RPMI7951 (cell line): ENCODE results near the gene SULF2. TPM values are rescaled to one million over a fixed set of nuclear protein-coding genes. Genes with fewer than 3 reads are reported as not detected.

Experiments
- DNase-seq: peaks from one replicate; pipeline ENCODE4 v3.0.0-alpha.2; 2012; ENCODE audit warnings: low read depth
- total RNA-seq: library from RNA; depleted of rRNA; stranded (reverse); fragments of >200 nt; shearing (Covaris generic); gene quantifications from 2 replicates; pipeline ENCODE4 v1.2.3, GENCODE V29; 2014

SULF2 gene
- total RNA-seq, 1 experiment from 2014 or later = 74.4 TPM

DNA sequence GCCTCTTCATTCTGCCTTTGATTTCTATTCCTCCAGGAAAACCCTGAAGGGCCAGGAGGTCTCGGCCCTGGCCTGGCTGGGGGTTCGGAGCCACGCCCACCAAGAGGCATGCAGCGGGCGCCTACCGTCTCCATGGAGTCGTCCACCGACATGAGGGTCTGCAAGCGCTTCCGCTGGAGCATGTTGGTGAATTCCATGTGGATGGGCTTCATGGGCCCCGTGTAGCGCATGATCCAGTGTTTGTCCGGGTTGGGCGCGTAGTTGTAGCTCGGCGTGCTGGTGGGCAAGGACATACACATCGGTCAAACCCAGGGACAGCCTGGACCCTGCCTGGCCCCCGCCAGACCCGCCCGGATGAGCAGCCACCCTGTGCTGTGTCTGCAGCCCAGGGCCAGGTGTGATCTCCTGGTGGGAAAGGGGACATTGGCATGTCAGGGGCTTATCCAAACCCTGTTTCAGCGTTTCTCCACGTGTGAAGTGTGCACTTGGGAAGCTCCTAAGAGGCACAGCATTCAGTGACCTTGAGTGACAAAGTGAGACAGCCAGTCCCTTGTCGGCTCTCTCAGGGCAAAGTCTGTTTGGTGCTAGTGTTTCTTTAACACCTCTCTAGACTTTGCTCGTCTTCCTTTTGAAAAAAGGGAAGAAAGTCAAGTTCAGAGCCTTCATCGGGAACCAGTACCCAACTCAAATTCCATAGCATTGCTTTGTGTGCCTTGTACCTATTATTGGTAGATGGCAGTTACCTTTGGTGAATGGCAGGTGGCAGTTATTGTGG, 100.8 kb downstream of the SULF2 start:
- DNase-seq = no peak

DNA sequence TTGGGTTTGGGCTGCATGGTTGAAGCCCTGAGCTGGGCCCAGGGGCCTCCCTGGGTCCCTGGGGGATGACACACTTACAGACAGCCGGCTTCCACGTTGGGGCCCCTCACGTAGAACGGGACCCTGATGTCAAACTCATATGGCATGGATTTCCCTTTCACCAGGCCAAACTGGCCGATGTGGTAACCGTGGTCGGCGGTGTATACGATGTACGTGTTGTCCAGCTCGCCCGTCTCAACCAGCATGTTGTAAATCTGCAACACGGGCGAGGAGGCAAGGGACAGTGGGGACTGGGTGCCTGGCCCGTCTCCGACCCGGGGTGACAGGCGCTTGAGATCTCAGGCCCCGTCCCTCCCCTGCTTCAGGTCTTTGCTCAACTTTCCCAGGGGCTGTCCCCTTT, 102.4 kb downstream of the SULF2 start:
- DNase-seq = no peak

- peak; percentile 61 for DNase-seq
Observed at GRCh38 chr20:47682028-47682783, 103.1 kb downstream of the SULF2 start.

GRCh38 chr20:47680804-47681529, 104.3 kb downstream of the SULF2 start:
- peak; percentile 85 for DNase-seq

DNA sequence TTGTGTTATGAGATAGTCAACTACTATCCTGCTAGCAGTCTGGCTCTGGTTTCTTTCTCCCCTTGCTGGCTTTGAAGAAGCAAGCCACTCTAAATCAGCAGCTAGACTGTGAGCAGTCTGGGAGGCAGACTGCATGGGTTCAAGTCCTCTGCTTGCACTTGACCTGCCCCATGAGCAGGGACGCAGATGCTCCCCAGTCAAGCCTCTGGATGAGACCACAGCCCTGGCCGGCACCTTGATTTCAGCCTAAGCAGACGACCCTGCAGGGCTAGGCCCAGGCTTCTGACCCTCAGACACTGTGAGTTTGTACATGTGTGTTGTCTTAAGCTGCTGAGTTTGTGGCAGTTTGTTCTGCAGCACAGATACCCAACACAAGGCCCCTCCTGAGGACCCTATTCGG, 105.8 kb downstream of the SULF2 start:
- no peak for DNase-seq

DNA sequence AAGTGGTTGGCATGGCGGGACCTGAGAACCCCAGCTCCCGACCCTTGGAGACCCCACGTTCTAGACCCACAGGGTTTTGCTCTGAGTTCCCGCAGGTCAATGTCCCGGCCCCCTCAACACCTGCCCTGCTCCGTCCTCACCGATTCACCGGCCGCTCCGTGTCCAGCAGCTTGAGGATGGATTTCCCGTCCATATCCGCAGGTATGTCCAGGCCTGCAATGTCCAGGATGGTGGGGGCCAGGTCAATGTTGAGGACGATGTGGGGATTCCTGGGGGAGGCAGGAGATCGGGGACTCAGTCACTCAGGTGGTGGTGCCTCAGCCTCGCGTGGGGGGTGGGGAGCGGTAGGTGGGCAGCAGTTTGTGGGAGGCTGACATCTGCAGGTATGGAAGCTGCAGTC, 106.7 kb downstream of the SULF2 start:
- no peak for DNase-seq

- peak; percentile 36 for DNase-seq
Observed at GRCh38 chr20:47677635-47678453, 107.4 kb downstream of the SULF2 start.

DNA sequence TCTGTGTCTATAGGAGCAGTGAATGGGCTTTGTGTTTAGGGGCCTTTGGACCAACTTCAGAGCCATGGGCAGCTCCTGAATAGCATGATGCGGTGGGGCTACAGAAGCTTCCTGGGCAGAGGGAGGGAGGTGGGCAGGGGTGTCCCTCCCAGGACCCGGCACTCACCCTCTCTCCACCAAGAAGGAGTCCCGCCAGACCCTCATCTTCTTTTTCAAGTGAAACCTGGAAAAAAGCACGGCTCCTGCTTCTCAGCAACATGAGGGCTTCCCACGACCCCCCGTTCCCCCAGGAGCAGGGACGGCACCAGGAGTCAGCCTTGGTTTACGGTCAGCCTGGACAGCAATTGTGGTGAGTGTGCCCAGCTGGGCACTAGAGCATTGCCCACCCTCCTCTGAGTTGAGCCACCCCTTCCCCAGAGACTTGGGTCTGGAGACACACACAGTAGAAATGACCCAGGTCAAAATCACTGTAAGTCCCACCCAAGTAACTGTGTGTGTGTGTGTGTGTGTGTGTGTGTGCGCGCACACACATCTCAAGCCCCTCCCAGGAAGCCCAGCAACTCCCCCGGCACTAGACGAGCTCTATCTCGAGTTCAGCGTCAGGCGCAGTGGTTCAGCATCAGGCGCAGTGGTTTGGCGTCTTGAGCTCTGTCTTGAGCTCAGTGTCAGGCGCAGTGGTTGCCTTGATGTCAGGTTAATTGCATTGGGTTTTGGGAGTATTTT, 108.2 kb downstream of the SULF2 start:
- DNase-seq = no peak

DNA sequence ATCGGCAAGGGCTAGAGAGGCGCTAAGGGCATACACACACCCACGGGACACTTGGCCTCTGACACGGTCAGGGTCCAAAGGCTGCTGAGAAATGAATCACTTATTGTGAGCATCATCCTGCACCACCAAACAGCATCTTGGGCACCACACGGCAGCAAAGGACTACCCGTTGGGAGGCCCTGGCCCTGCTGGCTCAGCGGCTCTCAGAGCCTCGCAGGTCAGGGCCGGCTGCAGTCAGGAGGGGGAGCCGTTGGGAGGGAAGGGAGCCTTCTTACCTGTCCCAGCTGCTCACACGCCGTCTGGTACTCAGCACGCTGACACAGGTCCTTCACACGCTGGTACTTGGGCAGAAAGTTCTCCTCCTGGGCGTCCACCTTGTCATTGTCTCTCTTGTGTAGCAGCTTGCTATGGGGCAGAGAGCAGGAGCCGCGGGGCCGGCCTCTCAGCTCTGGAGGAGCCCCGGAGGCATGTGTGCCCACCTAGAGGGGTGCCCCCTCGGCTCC, 109.0 kb downstream of the SULF2 start:
- no peak for DNase-seq

DNA sequence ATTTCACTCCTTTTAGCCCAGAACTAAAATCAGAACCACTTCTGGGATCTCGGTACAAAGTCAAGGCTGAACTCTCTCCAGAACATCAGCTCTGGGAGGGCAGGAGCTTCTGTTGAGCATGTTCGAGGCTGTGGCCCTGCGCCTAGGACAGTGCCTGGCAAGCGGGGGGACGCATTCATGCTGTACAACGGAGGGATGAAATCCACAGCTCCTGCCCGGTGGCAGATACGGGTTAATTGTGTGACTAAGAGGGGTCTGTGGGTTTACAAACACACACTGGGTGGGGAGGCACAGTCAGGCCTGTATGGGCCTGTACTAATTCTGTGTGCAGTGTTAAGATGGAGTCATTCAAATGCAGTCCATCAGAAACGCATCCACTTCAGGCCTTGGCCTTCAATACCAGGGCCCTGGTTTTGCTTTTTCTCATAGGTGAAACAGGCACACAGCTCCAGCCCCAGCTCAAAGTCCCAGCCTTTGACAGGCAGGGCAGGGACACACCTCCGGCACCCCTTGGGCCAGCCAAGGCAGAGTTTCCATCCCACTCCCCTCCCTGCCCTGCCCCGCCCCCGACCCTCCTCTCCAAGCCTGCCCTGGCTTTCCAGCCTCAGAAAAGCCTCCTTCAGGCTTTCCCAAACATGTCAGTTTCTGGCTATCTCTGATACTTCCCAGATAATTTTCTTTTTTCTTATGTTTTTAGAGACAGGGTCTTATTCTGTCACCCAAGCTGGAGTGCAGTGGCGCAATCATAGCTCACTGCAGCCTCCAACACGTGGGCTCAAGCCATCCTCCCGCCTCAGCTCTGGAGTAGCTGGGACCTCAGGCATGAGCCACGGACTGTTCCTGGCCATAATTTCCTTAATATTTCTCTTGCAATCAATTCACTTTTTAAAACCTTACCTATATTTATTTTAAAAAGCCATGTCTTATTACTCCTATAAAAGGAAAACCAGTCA, 109.8 kb downstream of the SULF2 start:
- no peak for DNase-seq

DNA sequence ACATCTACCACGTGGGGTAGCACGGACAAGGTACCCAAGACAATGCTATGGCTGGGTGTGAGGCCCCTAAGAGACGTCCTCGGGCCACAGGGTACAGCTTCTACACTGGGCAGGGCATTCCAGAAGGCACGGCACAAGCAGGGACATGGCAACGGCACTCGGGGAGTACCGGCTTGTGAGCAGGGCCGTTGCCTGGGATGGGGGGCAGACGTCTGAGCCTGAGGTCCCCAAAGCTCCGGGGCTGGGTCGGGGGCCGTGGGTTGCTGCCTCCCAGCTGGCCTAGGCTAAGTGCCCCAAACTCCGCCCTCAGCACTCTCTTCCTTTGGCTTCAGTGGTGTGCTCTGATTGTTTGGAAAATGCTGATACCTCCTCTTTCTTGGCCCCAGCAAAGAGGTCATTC, 110.6 kb downstream of the SULF2 start:
- no peak for DNase-seq

GRCh38 chr20:47674145-47674544, 111.1 kb downstream of the SULF2 start:
- DNase-seq = no peak

GRCh38 chr20:47673671-47673955, 111.7 kb downstream of the SULF2 start:
- DNase-seq = no peak

GRCh38 chr20:47672886-47673670, 112.2 kb downstream of the SULF2 start:
- no peak for DNase-seq

DNA sequence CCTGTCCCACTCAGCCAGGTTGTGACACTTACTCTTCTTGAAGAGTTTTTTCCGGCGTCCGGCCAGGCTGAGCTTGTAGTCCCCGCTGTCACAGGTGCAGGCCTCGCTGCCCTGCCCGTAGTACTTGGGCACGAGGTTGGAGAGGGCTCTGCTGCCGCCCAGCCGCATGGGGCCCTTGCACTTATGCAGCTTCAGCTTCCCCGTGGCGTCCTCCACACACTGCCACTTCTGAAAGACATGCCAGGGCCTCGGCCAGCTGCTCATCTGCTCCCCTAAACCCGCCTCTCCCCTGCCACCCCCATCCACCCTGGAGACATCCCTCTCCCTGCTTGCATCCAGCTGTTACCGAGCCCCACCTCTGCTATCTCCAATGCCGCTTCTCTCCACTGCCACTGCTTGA, 113.1 kb downstream of the SULF2 start:
- DNase-seq = no peak

- DNase-seq = no peak
Observed at GRCh38 chr20:47670913-47671312, 114.4 kb downstream of the SULF2 start.

GRCh38 chr20:47669927-47670890, 115.1 kb downstream of the SULF2 start:
- DNase-seq = no peak

- no peak for DNase-seq
Observed at GRCh38 chr20:47669489-47669888, 115.8 kb downstream of the SULF2 start.
